Measurements from ENCODE around the gene SERPINE3. TPM values are rescaled to one million over a fixed set of nuclear protein-coding genes. Genes with fewer than 3 reads are reported as not detected.

The SERPINE3 gene
- total RNA-seq, 1 experiment from 2014 or later, result not detected

DNA sequence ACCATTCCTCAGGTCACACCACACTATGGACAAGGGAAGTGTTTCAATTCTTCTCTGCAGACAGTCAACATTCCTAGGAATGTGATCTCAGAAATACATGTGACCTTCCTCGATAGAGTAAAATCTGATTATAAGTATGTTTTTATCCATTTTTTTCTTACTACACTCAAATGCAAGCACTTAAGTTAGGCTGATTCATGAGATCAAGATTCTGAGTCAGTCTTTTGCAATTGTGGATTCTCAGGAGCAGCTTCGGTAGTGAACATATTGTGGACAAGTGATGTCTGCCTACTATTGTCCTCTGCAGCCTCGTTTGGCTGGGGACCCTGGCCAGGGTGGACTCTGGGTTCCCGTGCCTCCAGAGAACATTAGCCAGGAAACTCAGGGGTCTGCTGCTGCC lies 3.2 kb downstream of the SERPINE3 start:
- H3K36me3 ChIP-seq (ENCODE audit: insufficient read depth, low read length, poor library complexity, severe bottlenecking), result no peaks in the 10 kb centered on the region
- ChIA-PET POLR2A (ENCODE audit: low non-redundant PET) (no interaction called here), CTCF (no interaction called here)
- TF ChIP-seq, protein P1, sequence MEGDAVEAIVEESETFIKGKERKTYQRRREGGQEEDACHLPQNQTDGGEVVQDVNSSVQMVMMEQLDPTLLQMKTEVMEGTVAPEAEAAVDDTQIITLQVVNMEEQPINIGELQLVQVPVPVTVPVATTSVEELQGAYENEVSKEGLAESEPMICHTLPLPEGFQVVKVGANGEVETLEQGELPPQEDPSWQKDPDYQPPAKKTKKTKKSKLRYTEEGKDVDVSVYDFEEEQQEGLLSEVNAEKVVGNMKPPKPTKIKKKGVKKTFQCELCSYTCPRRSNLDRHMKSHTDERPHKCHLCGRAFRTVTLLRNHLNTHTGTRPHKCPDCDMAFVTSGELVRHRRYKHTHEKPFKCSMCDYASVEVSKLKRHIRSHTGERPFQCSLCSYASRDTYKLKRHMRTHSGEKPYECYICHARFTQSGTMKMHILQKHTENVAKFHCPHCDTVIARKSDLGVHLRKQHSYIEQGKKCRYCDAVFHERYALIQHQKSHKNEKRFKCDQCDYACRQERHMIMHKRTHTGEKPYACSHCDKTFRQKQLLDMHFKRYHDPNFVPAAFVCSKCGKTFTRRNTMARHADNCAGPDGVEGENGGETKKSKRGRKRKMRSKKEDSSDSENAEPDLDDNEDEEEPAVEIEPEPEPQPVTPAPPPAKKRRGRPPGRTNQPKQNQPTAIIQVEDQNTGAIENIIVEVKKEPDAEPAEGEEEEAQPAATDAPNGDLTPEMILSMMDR (conservative IDR thresholded peaks at IDR 0.05; ENCODE audit: low read depth, low read length), result no peak
- TF ChIP-seq EZH2 (IDR thresholded peaks at IDR 0.05; ENCODE audit: borderline replicate concordance, low read depth, low read length, poor library complexity, severe bottlenecking), result no peak
- H3K9me3 ChIP-seq (ENCODE audit: low read depth, low read length, poor library complexity, severe bottlenecking), result no peaks in the 10 kb centered on the region
- no peak overlapping the region for H3K27ac ChIP-seq (ENCODE audit: low read depth, low read length, poor library complexity, severe bottlenecking)
- H3K4me3 ChIP-seq (ENCODE audit: low read depth, low read length, poor library complexity, severe bottlenecking), result no peak overlapping the region
- no peaks in the 10 kb centered on the region for H3K4me1 ChIP-seq (ENCODE audit: insufficient read depth, low read length, poor library complexity, severe bottlenecking)
- DNase-seq (ENCODE audit: low spot score), result no peak
- BruUV-seq (replicated peaks), result no TSS peak
- intact Hi-C loops (cut with micrococcal nuclease; ENCODE audit: unreplicated experiment), result no loop called here
- H3K27me3 ChIP-seq (replicated peaks; ENCODE audit: insufficient read depth, low read depth, low read length, poor library complexity), result no peaks in the 10 kb centered on the region

DNA sequence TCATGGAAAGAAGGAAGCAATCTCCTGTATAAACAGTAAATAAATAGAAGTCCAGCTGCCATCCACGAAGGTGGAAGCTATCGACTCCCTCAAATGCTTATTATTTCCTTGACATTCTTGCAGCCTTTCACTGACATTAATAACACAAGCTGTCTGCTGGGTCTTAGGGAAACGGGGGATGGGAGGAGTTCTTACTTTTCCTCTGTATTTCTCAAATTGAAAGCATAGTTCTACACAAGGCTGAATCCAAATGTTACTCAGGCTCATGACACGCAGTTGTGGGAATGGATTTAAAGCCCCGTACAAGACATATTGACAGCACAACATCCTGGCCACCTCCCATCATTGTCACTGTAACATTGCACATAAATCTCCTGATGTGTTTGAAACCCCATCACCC lies 4.0 kb downstream of the SERPINE3 start:
- no peaks in the 10 kb centered on the region for H3K9me3 ChIP-seq (ENCODE audit: low read depth, low read length, poor library complexity, severe bottlenecking)
- BruUV-seq (replicated peaks), result no TSS peak
- no peak for TF ChIP-seq EZH2 (IDR thresholded peaks at IDR 0.05; ENCODE audit: borderline replicate concordance, low read depth, low read length, poor library complexity, severe bottlenecking)
- TF ChIP-seq, protein P1 (conservative IDR thresholded peaks at IDR 0.05; ENCODE audit: low read depth, low read length), result no peak
- CTCF ChIA-PET, result no interaction called here
- H3K27ac ChIP-seq (ENCODE audit: low read depth, low read length, poor library complexity, severe bottlenecking), result no peak overlapping the region
- no peaks in the 10 kb centered on the region for H3K4me1 ChIP-seq (ENCODE audit: insufficient read depth, low read length, poor library complexity, severe bottlenecking)
- H3K4me3 ChIP-seq (ENCODE audit: low read depth, low read length, poor library complexity, severe bottlenecking), result no peak overlapping the region
- H3K36me3 ChIP-seq (ENCODE audit: insufficient read depth, low read length, poor library complexity, severe bottlenecking), result no peaks in the 10 kb centered on the region
- POLR2A ChIA-PET (ENCODE audit: low non-redundant PET), result no interaction called here
- H3K27me3 ChIP-seq (replicated peaks; ENCODE audit: insufficient read depth, low read depth, low read length, poor library complexity), result no peaks in the 10 kb centered on the region
- DNase-seq (ENCODE audit: low spot score), result no peak
- intact Hi-C loops (cut with micrococcal nuclease; ENCODE audit: unreplicated experiment), result no loop called here

DNA sequence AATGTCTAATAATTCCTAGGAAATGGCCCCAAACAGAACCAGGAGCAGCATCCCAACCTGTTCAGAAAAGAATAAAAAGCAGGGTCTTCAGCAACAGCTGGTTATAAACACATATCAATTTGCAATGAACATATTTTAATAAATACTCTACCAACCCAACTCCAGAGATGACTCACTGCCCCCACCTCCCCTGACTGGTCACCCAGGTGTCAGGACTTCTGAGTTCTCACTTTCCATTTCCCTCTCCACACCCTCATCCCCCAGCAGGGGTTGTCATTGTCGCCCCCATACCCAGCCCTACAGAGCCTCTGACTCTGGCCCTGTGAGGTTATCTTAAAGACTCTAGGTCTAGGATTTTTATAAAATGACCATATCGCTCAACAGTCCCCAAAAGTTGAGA lies 6.9 kb downstream of the SERPINE3 start:
- Histone ChIP-seq H3K27ac (ENCODE audit: low read depth, low read length, poor library complexity, severe bottlenecking) (no peak overlapping the region), H3K27me3 (replicated peaks; ENCODE audit: insufficient read depth, low read depth, low read length, poor library complexity) (no peaks in the 10 kb centered on the region), H3K4me3 (ENCODE audit: low read depth, low read length, poor library complexity, severe bottlenecking) (no peak overlapping the region), H3K4me1 (ENCODE audit: insufficient read depth, low read length, poor library complexity, severe bottlenecking) (no peaks in the 10 kb centered on the region), H3K36me3 (ENCODE audit: insufficient read depth, low read length, poor library complexity, severe bottlenecking) (no peaks in the 10 kb centered on the region), H3K9me3 (ENCODE audit: low read depth, low read length, poor library complexity, severe bottlenecking) (no peaks in the 10 kb centered on the region)
- TF ChIP-seq EZH2 (IDR thresholded peaks at IDR 0.05; ENCODE audit: borderline replicate concordance, low read depth, low read length, poor library complexity, severe bottlenecking), result no peak
- TF ChIP-seq, protein P1 (conservative IDR thresholded peaks at IDR 0.05; ENCODE audit: low read depth, low read length), result no peak
- intact Hi-C loops (cut with micrococcal nuclease; ENCODE audit: unreplicated experiment), result no loop called here
- CTCF ChIA-PET, result no interaction called here
- no TSS peak for BruUV-seq (replicated peaks)
- POLR2A ChIA-PET (ENCODE audit: low non-redundant PET), result no interaction called here
- DNase-seq (ENCODE audit: low spot score), result no peak
